ENCODE data around the gene TICAM2. TPM values are rescaled to one million over a fixed set of nuclear protein-coding genes. Genes with fewer than 3 reads are reported as not detected.
A peak's percentile ranks its signal among the peaks of the same experiment; 100 is the strongest.

The TICAM2 gene
- total RNA-seq, 4 donors from 2014 or later: 1.2 to 4.7 (median 3.1) TPM

GRCh38 chr5:115545351-115545882 lies 56.9 kb downstream of the TICAM2 start:
- no peaks in the 10 kb centered on the region for H3K27me3 ChIP-seq
- H3K9me3 ChIP-seq: peaks cover 0 to 7% (median 0%) of the 10 kb centered on the region in 3 donors
- H3K4me1 ChIP-seq: peaks cover 0 to 25% (median 0%) of the 10 kb centered on the region in 3 donors
- H3K27ac ChIP-seq: peak overlapping the region; percentile 45 to 100 (median 87)
- no peak for ATAC-seq
- no peak for TF ChIP-seq POLR2A (IDR thresholded peaks at IDR 0.05)
- TF ChIP-seq POLR2AphosphoS5 (IDR thresholded peaks at IDR 0.05): no peak
- no peak for TF ChIP-seq EP300 (IDR thresholded peaks at IDR 0.05)
- TF ChIP-seq, protein P1, sequence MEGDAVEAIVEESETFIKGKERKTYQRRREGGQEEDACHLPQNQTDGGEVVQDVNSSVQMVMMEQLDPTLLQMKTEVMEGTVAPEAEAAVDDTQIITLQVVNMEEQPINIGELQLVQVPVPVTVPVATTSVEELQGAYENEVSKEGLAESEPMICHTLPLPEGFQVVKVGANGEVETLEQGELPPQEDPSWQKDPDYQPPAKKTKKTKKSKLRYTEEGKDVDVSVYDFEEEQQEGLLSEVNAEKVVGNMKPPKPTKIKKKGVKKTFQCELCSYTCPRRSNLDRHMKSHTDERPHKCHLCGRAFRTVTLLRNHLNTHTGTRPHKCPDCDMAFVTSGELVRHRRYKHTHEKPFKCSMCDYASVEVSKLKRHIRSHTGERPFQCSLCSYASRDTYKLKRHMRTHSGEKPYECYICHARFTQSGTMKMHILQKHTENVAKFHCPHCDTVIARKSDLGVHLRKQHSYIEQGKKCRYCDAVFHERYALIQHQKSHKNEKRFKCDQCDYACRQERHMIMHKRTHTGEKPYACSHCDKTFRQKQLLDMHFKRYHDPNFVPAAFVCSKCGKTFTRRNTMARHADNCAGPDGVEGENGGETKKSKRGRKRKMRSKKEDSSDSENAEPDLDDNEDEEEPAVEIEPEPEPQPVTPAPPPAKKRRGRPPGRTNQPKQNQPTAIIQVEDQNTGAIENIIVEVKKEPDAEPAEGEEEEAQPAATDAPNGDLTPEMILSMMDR (IDR thresholded peaks at IDR 0.05): no peak
- 96 to 97% methylated on average over 9 of the region's 9 CpGs for WGBS, 2 donors (ENCODE audit: low coverage in 1 of 2)
- H3K36me3 ChIP-seq: no peaks in the 10 kb centered on the region
- H3K4me3 ChIP-seq: peak overlapping the region; percentile 7 to 89

- no peaks in the 10 kb centered on the region for H3K36me3 ChIP-seq
- H3K4me1 ChIP-seq: peaks cover 0 to 27% (median under 1%) of the 10 kb centered on the region in 3 donors
- peaks cover 0 to 7% (median 0%) of the 10 kb centered on the region in 3 donors for H3K9me3 ChIP-seq
- no peak for TF ChIP-seq EP300 (IDR thresholded peaks at IDR 0.05)
- peak; percentile 99 for TF ChIP-seq POLR2A (IDR thresholded peaks at IDR 0.05)
- peak; percentile 100 for TF ChIP-seq POLR2AphosphoS5 (IDR thresholded peaks at IDR 0.05)
- 4% methylated on average over 13 of the region's 82 CpGs; no CpG with 5 or more reads in 1 of the 2 donors for WGBS, 2 donors (ENCODE audit: low coverage in 1 of 2)
- peak within 1 kb of the TSS; percentile 86 to 100 (median 99) for H3K27ac ChIP-seq
- peak; percentile 99 for ATAC-seq
- H3K27me3 ChIP-seq: no peaks in the 10 kb centered on the region
- peak within 1 kb of the TSS; percentile 58 to 89 for H3K4me3 ChIP-seq
Observed at GRCh38 chr5:115544436-115545350, 57.6 kb downstream of the TICAM2 start, which contains the start of gene FEM1C. TSS of gene FEM1C (minus strand) at chr5:115544775. CDS start at chr5:115543493, 1,282 bp downstream.

DNA sequence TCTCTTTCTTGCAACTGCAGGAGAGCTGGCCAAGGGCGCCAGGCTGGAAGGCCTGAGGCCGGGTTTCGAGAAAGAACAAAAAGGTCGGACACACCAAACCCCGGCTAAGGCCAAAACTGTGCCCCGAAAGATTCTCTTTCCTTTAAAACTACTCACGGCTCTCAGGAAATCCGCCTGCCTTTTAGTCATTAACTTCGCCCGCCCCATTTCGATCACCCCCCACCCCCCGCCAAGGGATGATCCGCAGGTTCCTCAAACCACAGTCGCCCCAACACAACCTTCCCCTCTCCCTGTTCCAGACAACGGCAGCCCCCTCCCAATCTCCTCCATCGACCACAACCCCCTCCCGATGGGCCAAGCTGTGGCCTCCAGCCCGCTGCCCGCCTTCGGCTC lies 58.2 kb downstream of the TICAM2 start:
- TF ChIP-seq EP300 (IDR thresholded peaks at IDR 0.05) (no peak), POLR2A (IDR thresholded peaks at IDR 0.05) (no peak), POLR2AphosphoS5 (IDR thresholded peaks at IDR 0.05) (peak; percentile 52)
- TF ChIP-seq, protein P1 (IDR thresholded peaks at IDR 0.05): no peak
- Histone ChIP-seq H3K36me3 (peaks cover 2 to 3% of the 10 kb centered on the region in 2 donors), H3K4me3 (peak overlapping the region; percentile 58 to 89), H3K27ac (peak overlapping the region; percentile 86 to 100 (median 99)), H3K27me3 (no peaks in the 10 kb centered on the region), H3K9me3 (peaks cover 0 to 7% (median 0%) of the 10 kb centered on the region in 3 donors), H3K4me1 (peaks cover 5 to 33% (median 7%) of the 10 kb centered on the region in 3 donors)
- 0% methylated on average over 11 of the region's 20 CpGs; no CpG with 5 or more reads in 1 of the 2 donors for WGBS, 2 donors (ENCODE audit: low coverage in 1 of 2)
- ATAC-seq: peak; percentile 22

- Histone ChIP-seq H3K4me1 (peaks cover 7 to 38% (median 10%) of the 10 kb centered on the region in 3 donors), H3K4me3 (peak overlapping the region; percentile 58 to 89), H3K36me3 (peaks cover 2 to 3% of the 10 kb centered on the region in 2 donors), H3K9me3 (peaks cover 0 to 7% (median 0%) of the 10 kb centered on the region in 3 donors), H3K27me3 (no peaks in the 10 kb centered on the region), H3K27ac (peak overlapping the region; percentile 86 to 100 (median 99))
- no peak for TF ChIP-seq POLR2AphosphoS5 (IDR thresholded peaks at IDR 0.05)
- peak; percentile 21 for ATAC-seq
- WGBS, 2 donors (ENCODE audit: low coverage in 1 of 2): 0 to 5% methylated on average over 8 to 10 of the region's 15 CpGs
Observed at GRCh38 chr5:115543365-115544042, 58.8 kb downstream of the TICAM2 start.

- 16 to 21% methylated on average over 7 to 9 of the region's 10 CpGs for WGBS, 2 donors (ENCODE audit: low coverage in 1 of 2)
- H3K27me3 ChIP-seq: no peaks in the 10 kb centered on the region
- peak overlapping the region; percentile 58 to 89 for H3K4me3 ChIP-seq
- peak overlapping the region; percentile 86 to 100 (median 99) for H3K27ac ChIP-seq
- TF ChIP-seq, protein P1 (IDR thresholded peaks at IDR 0.05): no peak
- TF ChIP-seq POLR2AphosphoS5 (IDR thresholded peaks at IDR 0.05) (no peak), EP300 (IDR thresholded peaks at IDR 0.05) (no peak), POLR2A (IDR thresholded peaks at IDR 0.05) (no peak)
- peaks cover 7 to 45% (median 14%) of the 10 kb centered on the region in 3 donors for H3K4me1 ChIP-seq
- peaks cover 0 to 7% (median 0%) of the 10 kb centered on the region in 3 donors for H3K9me3 ChIP-seq
- ATAC-seq: no peak
- H3K36me3 ChIP-seq: peaks cover 2 to 3% of the 10 kb centered on the region in 2 donors
Observed at GRCh38 chr5:115542651-115543364, 59.5 kb downstream of the TICAM2 start.

All from gastroesophageal sphincter (tissue), 4 donors.